ENCODE data around the gene PLEKHM3.
"Not testable (repeated sequence)": the region's sequence is repeated elsewhere in the genome, so short reads cannot be mapped to it uniquely, and the experiment has no call there.

Gene PLEKHM3

GRCh38 chr2:207987025-207987716, 38.2 kb downstream of the PLEKHM3 start:
- DNase-seq, result no peak

GRCh38 chr2:207984765-207985480, 40.4 kb downstream of the PLEKHM3 start:
- no peak for DNase-seq

GRCh38 chr2:207983641-207984042, 41.7 kb downstream of the PLEKHM3 start:
- no peak for DNase-seq

- no peak for DNase-seq
Measured at GRCh38 chr2:207978177-207978948, 47.0 kb downstream of the PLEKHM3 start.

GRCh38 chr2:207975921-207976320, 49.4 kb downstream of the PLEKHM3 start:
- DNase-seq, result no peak

- no peak for DNase-seq
Measured at GRCh38 chr2:207974216-207974605, 51.1 kb downstream of the PLEKHM3 start.

GRCh38 chr2:207970826-207971180, 54.5 kb downstream of the PLEKHM3 start:
- DNase-seq, result no peak

- no peak for DNase-seq
Measured at GRCh38 chr2:207970147-207970825, 55.0 kb downstream of the PLEKHM3 start.

- no peak for DNase-seq
Measured at GRCh38 chr2:207969249-207969648, 56.1 kb downstream of the PLEKHM3 start.

- DNase-seq, result no peak
Measured at GRCh38 chr2:207967121-207967520, 58.2 kb downstream of the PLEKHM3 start.

GRCh38 chr2:207960911-207961310, 64.4 kb downstream of the PLEKHM3 start:
- DNase-seq, result no peak

GRCh38 chr2:207960090-207960489, 65.2 kb downstream of the PLEKHM3 start:
- DNase-seq, result no peak

- DNase-seq, result no peak
Measured at GRCh38 chr2:207956771-207957170, 68.6 kb downstream of the PLEKHM3 start.

- DNase-seq, result no peak
Measured at GRCh38 chr2:207955456-207955855, 69.9 kb downstream of the PLEKHM3 start.

GRCh38 chr2:207953354-207953753, 72.0 kb downstream of the PLEKHM3 start:
- no peak for DNase-seq

- DNase-seq, result no peak
Measured at GRCh38 chr2:207952564-207953345, 72.6 kb downstream of the PLEKHM3 start.

- DNase-seq, result no peak
Measured at GRCh38 chr2:207951734-207952470, 73.4 kb downstream of the PLEKHM3 start.

GRCh38 chr2:207950761-207951114, 74.6 kb downstream of the PLEKHM3 start:
- no peak for DNase-seq

GRCh38 chr2:207950063-207950760, 75.1 kb downstream of the PLEKHM3 start:
- no peak for DNase-seq

- DNase-seq, result not testable (repeated sequence)
Measured at GRCh38 chr2:207949245-207949644, 76.1 kb downstream of the PLEKHM3 start.

GRCh38 chr2:207944979-207945600, 80.2 kb downstream of the PLEKHM3 start:
- no peak for DNase-seq
